Medulla oblongata (tissue), 1 donor: ENCODE measurements around the gene DGKI.

ENCODE experiments used
- DNase-seq: peaks from one replicate; pipeline ENCODE4 v3.0.0-alpha.2; 2015; ENCODE audit errors: extremely low spot score

The DGKI gene

DNA sequence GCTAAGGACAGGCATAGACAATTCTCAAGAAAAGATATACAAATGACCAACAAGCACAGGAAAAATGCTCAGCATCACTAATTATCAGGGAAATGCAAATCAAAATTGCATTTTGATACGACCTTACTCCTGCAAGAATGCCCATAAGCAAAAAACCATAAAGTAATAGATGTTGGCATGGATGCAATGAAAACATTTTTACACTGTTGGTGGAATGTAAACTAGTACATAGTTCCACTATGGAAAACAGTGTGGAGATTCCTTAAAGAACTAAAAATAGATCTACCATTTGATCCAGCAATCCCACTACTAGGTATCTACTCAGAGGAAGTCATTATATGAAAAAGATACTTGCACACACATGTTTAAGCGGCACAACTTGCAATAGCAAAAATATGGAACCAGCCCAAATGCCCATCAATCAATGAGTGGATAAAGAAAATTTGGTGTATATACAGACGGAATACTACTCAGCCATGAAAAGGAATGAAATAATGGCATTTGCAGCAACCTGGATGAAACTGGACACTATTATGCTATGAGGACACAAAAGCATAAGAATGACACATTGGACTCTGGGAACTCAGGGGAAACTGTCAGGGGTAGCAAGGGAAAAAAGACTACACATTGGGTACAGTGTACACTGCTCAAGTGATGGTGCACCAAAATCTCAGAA is 59.3 kb downstream of the DGKI start:
- DNase-seq: no peak

DNA sequence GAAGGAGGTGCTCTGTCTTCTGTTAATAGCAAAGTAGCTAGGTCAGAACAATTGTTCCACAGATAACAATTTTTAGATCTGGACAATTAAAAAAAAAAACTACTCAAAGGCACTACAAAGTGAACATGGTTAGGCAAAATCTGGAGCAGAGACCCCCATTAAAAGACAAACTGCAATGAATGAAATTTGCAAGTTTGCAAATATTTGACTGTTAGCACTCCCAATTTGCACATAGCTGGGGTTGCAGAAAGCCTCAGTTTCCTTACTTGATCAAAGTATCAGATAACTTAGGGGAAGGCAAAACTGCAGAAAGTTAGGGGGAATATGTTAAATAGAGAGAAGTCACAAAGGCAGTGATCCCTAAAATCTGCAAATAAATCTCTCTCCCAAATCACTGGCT is 68.3 kb downstream of the DGKI start:
- no peak for DNase-seq

GRCh38 chr7:137774793-137775201 is 72.0 kb downstream of the DGKI start:
- DNase-seq: no peak

DNA sequence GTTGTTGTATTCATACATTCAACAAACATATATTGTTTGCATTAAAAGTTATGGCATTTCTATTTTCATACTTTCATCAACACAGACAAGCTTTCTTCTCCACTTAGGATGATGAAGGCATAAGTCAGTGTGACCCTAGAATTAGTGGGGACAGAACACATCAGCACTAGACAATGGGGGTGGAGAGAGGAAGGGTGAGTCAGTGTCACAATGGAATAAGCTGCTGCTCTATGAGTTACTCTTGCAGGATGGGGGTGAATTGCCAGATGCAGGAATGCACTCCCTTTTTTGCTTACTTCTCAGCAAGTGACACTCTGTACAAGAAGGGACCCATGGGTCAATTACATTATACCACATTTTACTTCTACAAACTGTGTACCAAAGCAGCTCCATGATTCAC is 74.0 kb downstream of the DGKI start:
- DNase-seq: no peak

GRCh38 chr7:137772316-137772715 is 74.5 kb downstream of the DGKI start:
- DNase-seq: no peak

GRCh38 chr7:137771679-137772078 is 75.1 kb downstream of the DGKI start:
- DNase-seq: no peak

DNA sequence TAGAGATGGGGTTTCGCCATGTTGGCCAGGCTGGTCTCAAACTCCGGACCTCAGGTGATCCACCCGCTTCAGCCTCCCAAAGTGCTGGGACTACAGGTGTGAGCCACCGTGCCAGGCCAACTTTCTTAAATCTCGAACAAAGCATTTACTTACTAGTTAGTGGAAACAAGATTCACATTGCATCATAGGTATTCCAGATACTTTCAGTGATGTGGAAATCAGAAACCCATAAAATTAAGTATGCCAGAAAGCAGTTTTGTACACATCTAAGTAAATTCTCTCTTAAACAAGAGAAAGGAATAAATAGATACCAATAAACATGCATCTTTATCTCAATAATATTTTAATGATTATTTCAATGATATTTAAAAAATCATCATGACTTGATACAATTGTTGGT is 75.5 kb downstream of the DGKI start:
- DNase-seq: no peak

DNA sequence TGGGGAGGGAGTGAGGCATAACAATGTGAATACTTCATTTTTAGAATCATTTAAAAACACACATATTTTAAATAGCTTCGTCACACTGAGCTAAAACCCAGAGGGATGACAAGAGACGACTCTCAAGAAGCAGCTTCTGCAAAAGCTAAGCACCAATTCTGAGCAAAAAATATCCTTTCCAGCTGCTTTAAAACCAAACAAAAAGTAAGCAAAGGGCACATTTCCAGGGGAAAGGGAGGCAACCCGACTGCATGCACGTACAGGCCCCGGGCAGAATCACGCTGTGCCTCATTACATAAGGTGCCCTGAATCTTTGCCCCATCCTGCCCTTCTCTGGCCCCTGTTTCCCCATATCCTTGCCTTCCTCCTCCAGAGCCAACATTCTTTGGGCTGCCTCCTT is 78.4 kb downstream of the DGKI start:
- no peak for DNase-seq

DNA sequence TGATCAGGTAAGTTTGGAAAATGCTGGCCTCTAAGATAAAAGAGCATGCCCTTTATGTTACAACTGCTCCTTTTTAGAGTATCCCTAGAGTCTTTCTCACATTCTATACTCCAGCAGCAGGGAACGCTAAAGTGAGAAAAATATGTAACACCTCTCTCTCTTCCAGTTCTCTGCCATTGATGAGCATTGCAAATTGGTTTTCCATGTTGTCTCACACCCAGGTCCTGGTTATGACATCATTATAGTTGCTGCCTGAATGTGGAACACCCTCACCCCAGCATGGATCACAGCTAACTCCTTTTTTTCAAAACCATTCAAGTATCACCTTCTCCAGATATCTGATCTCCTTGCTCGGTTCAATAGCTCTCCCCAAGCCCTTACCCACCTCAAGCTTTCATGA is 84.4 kb downstream of the DGKI start:
- no peak for DNase-seq

DNA sequence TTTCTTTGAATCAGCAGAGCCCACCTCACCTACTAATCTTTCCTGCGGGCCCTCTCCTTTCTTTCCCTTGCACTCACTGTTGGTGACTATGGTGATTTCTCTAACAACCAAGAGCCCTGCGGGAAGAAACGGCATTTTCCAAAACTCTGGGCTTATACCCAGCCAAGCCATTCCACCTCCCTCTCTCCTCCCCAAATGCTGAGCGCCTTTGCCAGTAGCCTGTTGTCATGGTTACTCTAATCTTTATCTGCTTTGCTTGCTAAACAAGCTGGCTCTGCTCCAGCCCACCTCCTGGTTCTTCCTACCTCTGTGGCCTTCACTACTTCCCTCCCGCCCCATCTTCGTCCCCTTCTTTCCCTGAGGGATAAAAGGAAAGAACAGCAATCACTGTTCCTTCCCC is 86.7 kb downstream of the DGKI start:
- no peak for DNase-seq

GRCh38 chr7:137757146-137757925 is 89.4 kb downstream of the DGKI start:
- DNase-seq: no peak

DNA sequence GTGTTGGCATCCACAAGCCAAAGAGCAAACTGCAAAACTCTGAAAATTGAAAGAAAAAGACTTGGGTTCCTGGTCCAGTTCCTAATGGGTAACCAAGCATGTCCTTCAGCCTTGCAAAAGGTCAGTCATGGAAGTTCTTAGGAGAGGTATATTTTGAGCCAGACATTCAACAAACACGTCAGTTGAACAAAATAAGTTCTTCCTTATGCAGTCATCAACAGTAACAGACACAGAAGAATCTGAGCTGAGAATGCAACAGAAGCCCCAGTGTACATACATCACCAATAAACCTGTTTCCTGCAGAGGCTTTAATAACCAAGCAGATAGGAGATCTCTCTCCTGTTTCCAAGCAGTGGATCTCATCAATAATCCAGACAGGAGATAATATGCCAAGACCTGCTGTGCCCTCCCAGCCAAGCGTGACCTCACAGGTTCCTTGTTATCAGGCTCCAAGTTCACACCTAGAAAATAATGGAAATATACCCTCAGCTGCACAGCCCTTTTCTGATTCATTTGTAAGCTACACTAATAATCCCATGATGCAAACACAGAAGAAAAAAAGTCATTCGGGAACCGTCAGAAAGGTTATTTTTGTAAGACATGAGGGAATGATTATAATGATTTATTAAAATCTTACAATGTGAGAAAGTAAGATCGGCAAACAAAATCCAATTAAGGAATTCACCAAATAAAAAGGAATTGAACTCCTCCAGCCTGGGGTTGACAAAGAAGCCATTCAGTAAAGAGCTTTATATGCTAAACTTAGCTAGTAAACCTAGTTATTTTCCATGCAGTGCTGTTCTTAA is 90.7 kb downstream of the DGKI start:
- DNase-seq: no peak

GRCh38 chr7:137755427-137755826 is 91.3 kb downstream of the DGKI start:
- no peak for DNase-seq

DNA sequence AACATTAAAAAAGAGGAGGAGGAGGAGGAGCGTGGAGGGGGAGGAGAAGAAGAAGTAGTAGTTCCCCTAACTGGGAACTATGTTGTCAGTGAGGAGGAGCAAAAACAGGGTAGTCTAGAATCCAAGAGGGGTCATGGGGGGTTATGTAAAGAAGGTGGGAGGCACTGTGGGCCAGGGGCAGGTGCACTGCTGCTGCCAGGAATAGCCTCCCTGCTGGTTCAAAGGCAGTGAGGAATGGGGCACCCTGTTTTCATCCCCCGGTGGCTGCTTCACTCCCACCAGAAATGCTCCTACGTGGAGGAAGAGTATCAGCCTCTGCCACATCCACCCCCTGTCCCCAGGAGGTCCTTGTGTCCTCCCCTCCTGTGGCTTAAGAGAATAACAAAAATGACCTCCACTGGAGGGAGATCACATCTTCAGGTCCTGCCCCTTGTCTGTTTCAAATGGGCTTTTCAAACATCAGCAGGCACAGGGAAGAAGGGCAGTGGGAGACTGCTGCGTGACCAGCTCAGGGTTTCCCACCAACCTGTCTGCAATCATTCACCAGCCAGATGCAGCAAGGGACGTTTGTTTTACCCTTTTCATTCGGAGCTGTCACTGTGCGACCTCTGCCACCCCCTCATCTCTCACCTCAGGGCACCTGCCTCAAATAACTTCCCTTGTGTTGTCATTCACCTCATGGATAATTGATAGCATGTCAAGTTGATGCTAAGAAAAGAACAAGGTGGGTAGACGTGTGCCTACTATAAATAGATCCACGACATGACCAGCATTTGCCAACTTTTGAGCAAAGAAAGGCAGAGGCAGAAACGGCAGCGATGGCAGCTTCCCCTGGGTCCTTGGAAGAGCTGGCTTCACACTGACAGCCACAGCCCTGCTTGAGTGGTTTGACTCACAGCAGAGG is 92.6 kb downstream of the DGKI start:
- DNase-seq: no peak

GRCh38 chr7:137753575-137753947 is 93.2 kb downstream of the DGKI start:
- DNase-seq: no peak

DNA sequence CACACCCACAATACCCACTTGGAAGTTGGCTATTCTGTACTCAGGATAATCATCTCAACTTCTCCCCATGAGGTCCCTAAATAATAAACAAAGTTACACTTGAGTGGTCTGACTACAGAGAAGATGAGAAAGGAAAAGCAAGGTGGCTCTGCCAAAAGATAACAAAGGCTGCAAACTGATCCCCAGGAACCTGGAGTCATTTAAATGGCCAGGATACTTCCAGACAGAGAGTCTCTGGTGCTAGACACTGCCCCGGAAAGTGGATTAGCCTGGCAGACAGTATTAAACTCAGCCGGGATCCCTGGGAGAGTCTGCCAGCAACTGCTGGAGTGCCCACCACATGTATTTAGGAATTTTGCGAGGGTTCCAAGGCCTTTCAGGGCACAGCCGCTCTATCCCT is 93.7 kb downstream of the DGKI start:
- DNase-seq: no peak

DNA sequence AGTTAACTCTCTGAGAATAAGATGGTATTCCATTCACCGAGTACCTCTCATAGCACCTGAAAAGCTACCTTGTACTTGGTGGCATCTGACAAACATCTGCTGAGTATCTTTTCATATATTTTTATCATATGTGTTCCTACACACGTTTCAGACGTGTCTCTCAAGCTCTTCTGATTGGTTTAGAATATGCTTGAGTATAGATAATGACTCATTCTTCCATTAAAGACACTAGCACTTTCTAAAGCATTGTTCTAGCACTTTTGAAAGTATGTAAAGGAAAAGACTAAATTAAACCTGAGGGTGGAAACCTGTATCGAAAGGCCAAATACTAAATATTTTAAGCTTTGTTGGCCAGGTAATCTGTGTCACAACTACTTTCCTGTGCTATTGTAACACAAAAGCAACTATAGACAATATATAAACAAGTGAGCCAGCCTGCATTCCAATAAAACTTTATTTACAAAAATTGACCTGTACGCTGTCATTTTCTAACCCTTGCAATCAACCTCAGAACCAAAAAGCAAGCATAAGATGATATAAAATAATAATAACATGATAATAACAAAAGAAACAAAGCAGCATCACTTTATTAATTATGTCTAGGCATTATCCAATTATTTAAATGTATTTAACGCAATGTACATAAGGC is 95.3 kb downstream of the DGKI start:
- DNase-seq: no peak

- DNase-seq: no peak
These were observed 99.3 kb downstream of the DGKI start for GRCh38 chr7:137747359-137748031.

DNA sequence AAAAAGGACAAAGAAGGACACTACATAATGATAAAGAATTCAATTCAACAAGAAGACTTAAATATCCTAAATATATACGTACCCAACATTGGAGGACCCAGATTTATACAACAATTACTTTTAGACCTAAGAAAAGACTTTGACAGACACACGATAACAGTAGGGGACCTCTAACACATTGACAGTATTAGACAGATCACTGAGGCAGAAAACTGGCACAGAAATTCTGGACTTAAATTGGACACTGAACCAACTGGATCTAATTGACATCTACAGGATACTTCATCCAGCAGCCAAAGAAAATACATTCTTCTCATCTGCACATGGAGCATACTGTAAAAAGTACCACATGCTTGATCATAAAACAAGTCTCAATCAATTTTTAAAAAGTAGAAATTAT is 103.8 kb downstream of the DGKI start:
- no peak for DNase-seq

DNA sequence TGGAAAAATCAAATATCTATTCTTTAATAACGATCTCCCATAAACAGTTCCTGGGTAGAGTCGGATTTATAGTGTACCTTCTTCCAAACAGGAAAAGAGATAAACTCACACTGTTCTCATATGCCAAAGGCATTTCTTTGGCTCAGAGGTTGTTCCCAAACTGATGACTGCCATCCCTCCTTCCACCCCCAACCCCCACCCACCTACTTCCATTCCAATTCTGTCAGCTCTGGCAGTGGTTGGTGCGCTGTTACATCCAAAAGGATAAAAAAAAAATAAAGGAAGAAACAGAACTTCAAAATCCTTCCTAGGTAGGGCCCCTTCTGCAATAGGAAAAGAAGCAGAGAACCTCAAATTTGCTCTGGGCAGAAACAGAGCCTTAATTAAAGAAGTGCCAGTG is 104.7 kb downstream of the DGKI start:
- DNase-seq: no peak

DNA sequence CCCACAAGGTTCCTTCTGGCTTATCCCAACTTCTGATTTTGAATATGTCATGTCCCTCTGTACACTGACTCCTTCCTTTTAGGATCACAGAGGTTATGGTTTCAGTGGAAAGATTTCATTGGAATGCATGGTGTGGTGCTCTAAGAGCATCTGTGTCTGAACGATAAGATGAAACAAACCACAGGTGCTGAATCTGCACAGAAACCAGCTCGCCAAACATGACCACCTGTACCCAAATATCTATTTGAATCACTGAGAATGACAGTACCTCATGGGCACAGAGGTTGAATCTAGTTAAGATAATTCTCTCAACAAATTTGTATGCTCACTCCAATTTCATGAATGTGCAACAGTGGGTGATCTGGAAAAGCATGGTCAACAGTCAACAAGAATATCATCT is 105.3 kb downstream of the DGKI start:
- DNase-seq: no peak
